Fibroblast of lung (primary cell): ENCODE results near the gene PIK3C2G.

Experiments
- EZH2 ChIP-seq: IDR thresholded peaks from 2 replicates; pipeline ENCODE4 v1.5.1; 2012; ENCODE audit warnings: low read length, control low read depth, mild to moderate bottlenecking; ENCODE audit errors: missing control alignments
- TF ChIP-seq, protein P1 (sequence below), 2 donors: IDR thresholded peaks in 1 of 2; conservative IDR thresholded peaks in 1 of 2; 1 replicate in 1 of 2; 2 replicates in 1 of 2; pipeline ENCODE4 v1.5.1; 2011 to 2012; ENCODE audit warnings: low read length in 2 of 2, control low read depth in 1 of 2, inconsistent platforms in 1 of 2, low read depth in 1 of 2, mild to moderate bottlenecking in 1 of 2

DNA sequence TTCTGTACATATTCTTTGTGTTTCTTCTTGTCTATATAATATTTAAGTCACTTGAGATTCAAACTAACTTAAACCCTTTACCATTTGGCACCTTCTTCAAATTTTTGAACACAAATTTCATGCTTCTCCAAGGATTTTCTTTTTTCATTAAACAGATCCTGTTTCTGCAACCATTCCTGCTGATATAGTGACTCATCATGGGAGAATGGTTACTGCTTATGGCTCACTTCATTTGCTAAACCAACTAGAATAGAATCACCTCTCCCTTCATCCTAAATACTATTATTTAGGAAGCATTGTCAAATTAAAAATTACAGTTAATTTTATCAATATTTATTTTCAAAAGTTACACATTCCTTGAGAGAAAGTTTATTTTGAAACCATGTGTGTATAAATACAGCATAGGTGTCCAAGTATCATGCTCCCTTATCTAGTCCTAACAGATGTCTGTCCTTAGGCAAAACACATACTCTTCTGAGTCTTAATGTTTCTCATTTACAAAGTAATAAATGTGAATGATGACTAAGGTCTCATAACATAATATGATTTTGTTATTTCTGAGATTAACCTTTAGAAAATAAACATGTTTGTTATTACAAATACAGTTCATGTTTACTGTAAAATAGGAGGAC is 435.8 kb downstream of the PIK3C2G start:
- TF ChIP-seq, protein P1, sequence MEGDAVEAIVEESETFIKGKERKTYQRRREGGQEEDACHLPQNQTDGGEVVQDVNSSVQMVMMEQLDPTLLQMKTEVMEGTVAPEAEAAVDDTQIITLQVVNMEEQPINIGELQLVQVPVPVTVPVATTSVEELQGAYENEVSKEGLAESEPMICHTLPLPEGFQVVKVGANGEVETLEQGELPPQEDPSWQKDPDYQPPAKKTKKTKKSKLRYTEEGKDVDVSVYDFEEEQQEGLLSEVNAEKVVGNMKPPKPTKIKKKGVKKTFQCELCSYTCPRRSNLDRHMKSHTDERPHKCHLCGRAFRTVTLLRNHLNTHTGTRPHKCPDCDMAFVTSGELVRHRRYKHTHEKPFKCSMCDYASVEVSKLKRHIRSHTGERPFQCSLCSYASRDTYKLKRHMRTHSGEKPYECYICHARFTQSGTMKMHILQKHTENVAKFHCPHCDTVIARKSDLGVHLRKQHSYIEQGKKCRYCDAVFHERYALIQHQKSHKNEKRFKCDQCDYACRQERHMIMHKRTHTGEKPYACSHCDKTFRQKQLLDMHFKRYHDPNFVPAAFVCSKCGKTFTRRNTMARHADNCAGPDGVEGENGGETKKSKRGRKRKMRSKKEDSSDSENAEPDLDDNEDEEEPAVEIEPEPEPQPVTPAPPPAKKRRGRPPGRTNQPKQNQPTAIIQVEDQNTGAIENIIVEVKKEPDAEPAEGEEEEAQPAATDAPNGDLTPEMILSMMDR (conservative IDR thresholded peaks at IDR 0.05 in 1 of 2, IDR thresholded peaks at IDR 0.05 in 1 of 2; ENCODE audit: low read depth in 1 of 2, low read length in 2 of 2) = no peak
- TF ChIP-seq EZH2 = no peak
